ENCODE measurements around the gene SENP5. TPM values are rescaled to one million over a fixed set of nuclear protein-coding genes. Genes with fewer than 3 reads are reported as not detected.
"Not testable (repeated sequence)": the region's sequence is repeated elsewhere in the genome, so short reads cannot be mapped to it uniquely, and the experiment has no call there.

Gene SENP5
- total RNA-seq, 1 experiment from 2014 or later, result 33.6 TPM

DNA sequence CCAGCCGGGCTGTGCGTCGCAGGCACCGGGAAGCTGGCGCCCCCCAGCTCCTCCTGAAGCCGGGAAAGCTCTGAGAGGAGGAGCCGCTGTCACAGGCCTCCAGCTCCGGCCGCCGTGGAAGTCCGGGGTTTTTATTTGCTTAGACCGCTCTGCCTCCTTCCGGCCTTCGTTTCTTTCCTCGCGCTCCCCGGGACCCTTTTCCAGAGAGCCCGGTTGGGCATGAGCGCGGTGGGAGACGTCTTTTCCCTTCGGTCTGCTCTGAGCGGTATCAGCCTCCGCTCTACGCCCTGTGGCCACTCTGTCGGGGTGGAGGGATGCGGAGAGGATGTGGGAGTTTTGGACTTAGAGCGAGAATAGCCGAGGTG lies 559 bp downstream of the SENP5 start:
- ChIA-PET POLR2A (interaction anchor here (0.6 to 1.6 kb wide), 7 partner anchors 18 to 156 kb away, joined by 3 to 12 read pairs (median 6); partner anchors contain the start of genes CEP19, NCBP2, PAK2 and PIGX), CTCF (interaction anchor here (1.9 kb wide), 1 partner anchor 74 kb away, joined by 7 read pairs; the partner anchor contains the start of gene NCBP2)
- DNase-seq, result peak in 1 of 2 experiments; percentile 53
- intact Hi-C loops (cut with micrococcal nuclease; ENCODE audit: unreplicated experiment), result loop anchor here (5.0 kb wide), 1 partner anchor 74 kb away; the partner anchor contains the start of gene NCBP2
- Mint-ChIP-seq H3K27me3 (ENCODE audit: insufficient read depth, unreplicated experiment) (no peaks in the 10 kb centered on the region), H3K9me3 (ENCODE audit: unreplicated experiment) (no peaks in the 10 kb centered on the region), H3K4me3 (ENCODE audit: unreplicated experiment) (peak overlapping the region; percentile 90), H3K27ac (ENCODE audit: unreplicated experiment) (peak overlapping the region; percentile 81), H3K4me1 (ENCODE audit: low read depth, unreplicated experiment) (no peaks in the 10 kb centered on the region), H3K36me3 (ENCODE audit: insufficient read depth, unreplicated experiment) (peaks cover 24% of the 10 kb centered on the region)
- peak overlapping the region; percentile 99 for H3K4me3 ChIP-seq (ENCODE audit: low read depth, low read length)
- no TSS peak for BruUV-seq (replicated peaks)
- no peaks in the 10 kb centered on the region for H3K27me3 ChIP-seq (replicated peaks; ENCODE audit: control insufficient read depth, insufficient read depth, low read length)
- H3K36me3 ChIP-seq (ENCODE audit: control insufficient read depth, insufficient read depth, low read length), result no peaks in the 10 kb centered on the region; the same call in 1 of the 2 replicates
- H3K4me1 ChIP-seq, result no peaks in the 10 kb centered on the region
- TF ChIP-seq, protein P1, sequence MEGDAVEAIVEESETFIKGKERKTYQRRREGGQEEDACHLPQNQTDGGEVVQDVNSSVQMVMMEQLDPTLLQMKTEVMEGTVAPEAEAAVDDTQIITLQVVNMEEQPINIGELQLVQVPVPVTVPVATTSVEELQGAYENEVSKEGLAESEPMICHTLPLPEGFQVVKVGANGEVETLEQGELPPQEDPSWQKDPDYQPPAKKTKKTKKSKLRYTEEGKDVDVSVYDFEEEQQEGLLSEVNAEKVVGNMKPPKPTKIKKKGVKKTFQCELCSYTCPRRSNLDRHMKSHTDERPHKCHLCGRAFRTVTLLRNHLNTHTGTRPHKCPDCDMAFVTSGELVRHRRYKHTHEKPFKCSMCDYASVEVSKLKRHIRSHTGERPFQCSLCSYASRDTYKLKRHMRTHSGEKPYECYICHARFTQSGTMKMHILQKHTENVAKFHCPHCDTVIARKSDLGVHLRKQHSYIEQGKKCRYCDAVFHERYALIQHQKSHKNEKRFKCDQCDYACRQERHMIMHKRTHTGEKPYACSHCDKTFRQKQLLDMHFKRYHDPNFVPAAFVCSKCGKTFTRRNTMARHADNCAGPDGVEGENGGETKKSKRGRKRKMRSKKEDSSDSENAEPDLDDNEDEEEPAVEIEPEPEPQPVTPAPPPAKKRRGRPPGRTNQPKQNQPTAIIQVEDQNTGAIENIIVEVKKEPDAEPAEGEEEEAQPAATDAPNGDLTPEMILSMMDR (IDR thresholded peaks at IDR 0.05; ENCODE audit: insufficient read depth in 1 of 2, low read depth in 1 of 2, low read length in 1 of 2, severe bottlenecking in 1 of 2, unreplicated experiment in 1 of 2), result no peak
- H3K9me3 ChIP-seq, result no peaks in the 10 kb centered on the region

DNA sequence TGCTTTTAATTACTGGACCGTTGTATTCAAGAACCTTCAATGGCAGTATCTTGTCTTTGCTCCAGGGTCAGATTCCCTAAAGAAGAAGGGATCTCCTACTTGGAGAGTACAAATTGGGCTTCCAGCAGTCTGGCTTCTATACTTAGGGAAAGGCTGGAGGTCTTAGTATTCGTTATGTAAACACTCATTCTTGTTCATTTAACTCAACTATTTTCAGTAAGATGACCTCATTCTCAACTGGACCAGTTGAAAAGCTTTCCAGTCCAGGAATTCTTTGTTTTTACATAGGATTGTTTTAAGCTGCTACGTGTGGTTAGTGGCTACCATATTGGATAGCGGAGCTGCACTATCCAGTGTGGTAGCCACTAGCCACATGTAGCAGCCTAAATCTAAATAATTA lies 4.6 kb downstream of the SENP5 start:
- no TSS peak for BruUV-seq (replicated peaks)
- TF ChIP-seq, protein P1 (IDR thresholded peaks at IDR 0.05; ENCODE audit: insufficient read depth in 1 of 2, low read depth in 1 of 2, low read length in 1 of 2, severe bottlenecking in 1 of 2, unreplicated experiment in 1 of 2), result no peak
- H3K27me3 Mint-ChIP-seq (ENCODE audit: insufficient read depth, unreplicated experiment), result no peaks in the 10 kb centered on the region
- Histone ChIP-seq H3K9me3 (no peaks in the 10 kb centered on the region), H3K27me3 (replicated peaks; ENCODE audit: control insufficient read depth, insufficient read depth, low read length) (no peaks in the 10 kb centered on the region), H3K4me3 (ENCODE audit: low read depth, low read length) (no peak overlapping the region), H3K36me3 (ENCODE audit: control insufficient read depth, insufficient read depth, low read length) (no peaks in the 10 kb centered on the region; the same call in 1 of the 2 replicates), H3K4me1 (peaks cover 9% of the 10 kb centered on the region)
- H3K4me3 Mint-ChIP-seq (ENCODE audit: unreplicated experiment), result no peak overlapping the region
- ChIA-PET POLR2A (interaction anchor here (0.8 kb wide), 1 partner anchor 69 kb away, joined by 3 read pairs; no protein-coding TSS in a partner anchor), CTCF (no interaction called here)
- peaks cover 18% of the 10 kb centered on the region for H3K4me1 Mint-ChIP-seq (ENCODE audit: low read depth, unreplicated experiment)
- peaks cover 33% of the 10 kb centered on the region for H3K36me3 Mint-ChIP-seq (ENCODE audit: insufficient read depth, unreplicated experiment)
- no peak for DNase-seq
- no peaks in the 10 kb centered on the region for H3K9me3 Mint-ChIP-seq (ENCODE audit: unreplicated experiment)
- intact Hi-C loops (cut with micrococcal nuclease; ENCODE audit: unreplicated experiment), result no loop called here
- no peak overlapping the region for H3K27ac Mint-ChIP-seq (ENCODE audit: unreplicated experiment)

DNA sequence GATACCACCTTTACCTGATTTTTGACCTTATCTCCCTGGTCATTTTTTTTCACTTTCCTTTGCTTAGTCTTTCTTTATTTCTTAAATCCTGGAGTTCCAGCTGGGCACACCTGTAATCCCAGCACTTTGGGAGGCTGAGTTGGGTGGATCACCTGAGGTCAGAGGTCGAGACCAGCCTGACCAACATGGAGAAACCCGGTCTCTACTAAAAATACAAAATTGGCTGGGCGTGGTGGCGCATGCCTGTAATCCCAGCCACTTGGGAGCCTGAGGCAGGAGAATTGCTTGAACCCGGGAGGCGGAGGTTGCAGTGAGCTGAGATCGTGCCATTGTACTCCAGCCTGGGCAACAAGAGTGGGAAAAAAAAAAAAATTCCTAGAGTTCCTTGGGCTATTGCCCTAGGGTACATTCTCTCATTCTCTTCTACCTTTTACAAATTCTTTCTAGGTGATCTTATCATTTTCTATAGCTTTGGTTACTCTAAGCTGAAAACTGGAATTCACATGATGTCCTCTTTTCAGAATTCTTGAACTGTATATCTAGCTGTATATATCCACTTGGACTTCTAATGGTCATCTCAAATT lies 6.9 kb downstream of the SENP5 start:
- peaks cover 16% of the 10 kb centered on the region for H3K4me1 ChIP-seq

More for the DNA sequence above, 6.9 kb downstream of the SENP5 start:
- POLR2A ChIA-PET, result interaction anchor here (1.1 to 1.2 kb wide), 2 partner anchors 68 to 134 kb away, joined by 4 to 5 read pairs; partner anchors contain the start of gene NCBP2
- H3K27me3 Mint-ChIP-seq (ENCODE audit: insufficient read depth, unreplicated experiment); H3K4me3 ChIP-seq (ENCODE audit: low read depth, low read length); H3K36me3 ChIP-seq (ENCODE audit: control insufficient read depth, insufficient read depth, low read length); intact Hi-C loops (cut with micrococcal nuclease; ENCODE audit: unreplicated experiment); H3K27me3 ChIP-seq (replicated peaks; ENCODE audit: control insufficient read depth, insufficient read depth, low read length); H3K9me3 Mint-ChIP-seq (ENCODE audit: unreplicated experiment); BruUV-seq (replicated peaks); H3K9me3 ChIP-seq: not testable (repeated sequence)
- CTCF ChIA-PET, result interaction anchor here (0.6 to 0.7 kb wide), 2 partner anchors 148 to 423 kb away, joined by 3 to 4 read pairs; no protein-coding TSS in a partner anchor
- Mint-ChIP-seq H3K4me3 (ENCODE audit: unreplicated experiment) (peak overlapping the region; percentile 60), H3K4me1 (ENCODE audit: low read depth, unreplicated experiment) (peaks cover 26% of the 10 kb centered on the region), H3K36me3 (ENCODE audit: insufficient read depth, unreplicated experiment) (peaks cover 35% of the 10 kb centered on the region), H3K27ac (ENCODE audit: unreplicated experiment) (peak overlapping the region; percentile 82)
- peak; percentile 30 to 62 for DNase-seq
